GM21619 (cell line): ENCODE results near the gene IRGQ.
"Not testable (repeated sequence)": the region's sequence is repeated elsewhere in the genome, so short reads cannot be mapped to it uniquely, and the experiment has no call there.

ENCODE experiments used
- ATAC-seq: cut with Tn5 transposase; IDR thresholded peaks from one replicate; pipeline ENCODE4 v1.9.1; 2021; ENCODE audit not compliant: unreplicated experiment

IRGQ gene

GRCh38 chr19:43574424-43575155 lies 21.3 kb downstream of the IRGQ start:
- ATAC-seq, result no peak

- ATAC-seq, result no peak
Measured at GRCh38 chr19:43572171-43572588, 23.8 kb downstream of the IRGQ start.

DNA sequence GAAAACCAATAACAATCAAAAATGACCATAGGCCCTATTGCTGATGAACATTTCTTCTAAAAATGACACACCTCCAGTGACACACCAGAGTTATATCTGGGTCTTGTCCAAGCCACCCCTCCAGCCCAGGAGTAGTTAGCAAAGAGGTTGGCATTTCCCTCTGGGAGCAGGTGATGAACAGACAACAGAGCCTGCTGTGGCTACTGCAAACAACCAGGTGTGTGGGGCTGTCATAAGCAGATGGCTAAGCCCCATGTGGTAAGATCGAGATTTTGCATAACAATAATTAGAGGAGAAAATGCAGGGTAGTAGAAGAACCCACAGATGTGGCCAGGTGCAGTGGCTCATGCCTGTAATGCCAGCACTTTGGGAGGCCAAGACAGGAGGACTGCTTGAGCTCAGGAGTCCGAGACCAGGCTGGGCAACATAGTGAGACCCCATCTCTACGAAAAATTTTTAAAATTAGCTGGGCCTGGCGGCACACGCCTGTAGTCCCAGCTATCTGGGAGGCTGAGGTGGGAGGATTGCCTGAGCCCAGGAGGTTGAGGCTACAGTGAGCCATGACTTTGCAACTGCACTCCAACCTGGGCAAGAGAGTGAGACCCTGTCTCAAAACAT lies 25.7 kb downstream of the IRGQ start:
- ATAC-seq, result no peak

GRCh38 chr19:43569657-43570056 lies 26.3 kb downstream of the IRGQ start:
- ATAC-seq, result no peak

GRCh38 chr19:43564800-43565199 lies 31.1 kb downstream of the IRGQ start:
- ATAC-seq, result no peak

- no peak for ATAC-seq
Measured at GRCh38 chr19:43563816-43564457, 32.0 kb downstream of the IRGQ start.

- ATAC-seq, result peak; percentile 62
Measured at GRCh38 chr19:43562698-43563241, 33.2 kb downstream of the IRGQ start.

- no peak for ATAC-seq
Measured at GRCh38 chr19:43562226-43562697, 33.7 kb downstream of the IRGQ start.

- ATAC-seq, result no peak
Measured at GRCh38 chr19:43561139-43561970, 34.6 kb downstream of the IRGQ start.

DNA sequence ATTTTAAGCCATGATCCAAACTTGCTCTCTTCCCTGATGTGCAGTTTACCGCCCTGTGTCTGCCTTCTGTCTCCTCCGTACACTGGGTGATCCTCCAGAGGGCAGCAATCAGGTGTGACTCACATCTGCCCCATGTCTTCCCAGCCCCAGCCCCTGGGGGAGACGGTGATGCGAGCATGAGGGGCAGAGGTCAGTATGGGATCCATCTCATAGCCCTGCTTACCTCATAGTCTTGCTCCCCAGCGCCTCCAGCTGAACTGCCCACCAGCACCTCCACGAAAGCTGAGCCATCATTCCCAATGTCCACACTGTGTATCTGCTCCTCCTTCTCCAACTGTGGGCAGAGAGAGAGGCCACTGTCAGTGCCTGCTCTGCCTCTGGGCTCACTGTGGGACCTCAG lies 35.2 kb downstream of the IRGQ start:
- no peak for ATAC-seq

DNA sequence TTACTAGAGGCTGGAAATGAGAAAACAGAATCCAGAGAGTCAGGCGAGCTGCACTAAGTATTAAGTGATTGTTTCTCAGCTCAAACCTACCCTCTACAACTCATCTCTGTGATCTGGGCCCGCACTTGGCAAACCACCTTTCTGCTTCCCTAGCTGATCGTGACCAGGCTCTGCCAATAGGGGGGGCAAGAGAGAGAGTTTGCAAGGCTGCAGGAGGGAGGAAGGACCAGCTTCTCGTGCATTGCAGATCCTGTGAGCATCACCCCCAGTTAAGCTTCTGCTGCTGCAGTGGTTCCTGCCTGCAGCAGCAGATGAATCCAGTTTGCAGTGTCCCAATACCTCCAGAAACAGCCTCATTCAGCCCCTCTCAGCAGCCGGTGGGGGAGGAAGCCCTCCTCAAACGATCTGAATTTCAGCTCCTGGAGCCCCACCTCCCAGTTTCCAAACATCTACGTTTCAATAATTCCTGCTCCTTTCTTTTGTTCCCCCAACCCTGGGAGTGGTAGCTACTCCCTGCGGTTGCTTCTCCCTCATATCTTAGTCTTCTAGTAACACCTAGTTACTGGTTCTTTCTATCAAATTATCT lies 40.7 kb downstream of the IRGQ start:
- peak; percentile 71 for ATAC-seq

- ATAC-seq, result no peak
Measured at GRCh38 chr19:43554317-43554895, 41.5 kb downstream of the IRGQ start.

DNA sequence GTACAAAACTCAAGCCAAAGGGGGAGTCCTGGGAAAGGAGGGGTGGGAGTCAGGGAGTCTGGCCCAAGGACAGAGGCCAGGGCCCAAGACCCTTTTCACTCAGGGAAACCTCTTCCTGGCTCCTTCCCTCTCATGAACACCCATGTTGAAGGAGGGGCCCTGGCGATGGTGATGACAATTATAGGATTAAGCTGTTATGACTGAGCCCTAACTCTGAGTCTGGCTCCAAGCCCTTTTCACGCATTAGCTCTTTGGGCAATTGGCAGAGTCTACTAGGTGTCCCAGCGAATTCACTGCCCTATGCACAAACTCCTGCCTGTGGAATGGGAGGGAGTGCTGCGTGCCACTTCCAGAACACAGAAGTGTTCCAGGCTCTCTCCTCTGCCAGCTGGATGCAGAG lies 42.3 kb downstream of the IRGQ start:
- ATAC-seq, result no peak

DNA sequence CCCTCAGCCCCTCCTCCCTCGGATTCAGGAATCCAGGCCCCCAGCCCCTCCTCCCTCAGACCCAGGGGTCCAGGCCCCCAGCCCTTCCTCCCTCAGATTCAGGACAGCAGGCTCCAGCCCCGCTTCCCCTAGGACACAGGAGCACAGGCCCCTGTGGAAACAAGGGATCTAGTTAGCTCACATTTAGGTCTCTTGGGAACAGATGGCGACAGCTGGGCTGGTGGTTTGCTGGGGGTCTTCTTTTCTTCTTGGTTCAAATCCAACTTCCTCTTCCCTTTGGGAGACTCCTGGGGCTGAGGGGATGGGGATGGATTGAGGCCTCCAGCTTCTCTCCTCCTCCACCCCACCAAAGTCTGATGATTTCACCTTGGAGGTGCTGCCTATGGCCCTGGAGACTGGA lies 43.3 kb downstream of the IRGQ start:
- no peak for ATAC-seq

DNA sequence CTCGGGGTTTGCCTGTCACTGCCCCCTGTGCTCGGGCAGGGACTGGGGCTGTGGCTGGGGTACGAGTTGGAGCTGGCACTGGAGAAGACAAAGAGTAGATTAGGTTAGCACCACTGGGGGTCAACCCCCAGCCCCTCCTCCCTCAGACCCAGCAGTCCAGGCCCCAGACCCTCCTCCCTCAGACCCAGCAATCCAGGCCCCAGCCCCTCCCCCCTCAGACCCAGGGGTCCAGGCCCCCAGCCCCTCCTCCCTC lies 43.8 kb downstream of the IRGQ start:
- ATAC-seq, result no peak

DNA sequence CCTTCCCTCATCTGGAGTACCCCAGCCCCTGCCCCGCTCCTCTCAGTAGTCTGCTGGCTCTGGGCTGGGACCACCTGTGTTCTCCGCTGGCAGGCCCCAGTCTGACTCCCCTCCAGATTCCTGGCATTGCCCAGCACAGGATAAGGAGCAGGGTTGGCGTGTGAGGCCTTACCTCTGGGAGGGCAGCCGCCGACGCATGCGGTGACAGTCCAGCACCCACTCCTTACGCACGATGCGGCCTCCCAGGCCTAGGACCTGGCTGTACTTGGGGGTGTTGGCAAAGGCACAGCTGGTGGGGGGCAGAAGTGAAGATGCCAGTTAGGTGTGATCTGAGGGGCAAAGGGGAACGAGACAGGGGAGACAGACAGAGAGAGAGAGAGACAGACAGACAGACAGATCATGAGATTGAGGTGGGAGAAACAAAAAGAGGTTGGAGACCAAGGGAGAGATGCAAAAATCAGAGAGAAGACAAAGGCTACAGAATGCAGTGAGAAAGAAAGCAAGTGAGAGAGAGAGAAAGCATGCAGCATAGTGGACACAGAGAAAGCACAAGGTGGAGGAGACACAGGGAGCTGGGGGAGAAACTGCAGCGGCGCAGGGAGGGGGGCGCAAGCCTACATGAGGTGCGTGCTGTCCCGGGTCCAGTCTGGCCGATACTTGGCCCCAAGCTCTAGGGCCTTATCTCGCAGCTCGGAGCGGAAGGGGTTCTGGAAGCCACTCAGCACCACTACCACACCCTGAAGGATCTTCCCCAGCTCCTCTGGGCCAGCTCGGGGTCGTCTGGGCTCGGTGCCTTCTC lies 44.3 kb downstream of the IRGQ start:
- ATAC-seq, result no peak

DNA sequence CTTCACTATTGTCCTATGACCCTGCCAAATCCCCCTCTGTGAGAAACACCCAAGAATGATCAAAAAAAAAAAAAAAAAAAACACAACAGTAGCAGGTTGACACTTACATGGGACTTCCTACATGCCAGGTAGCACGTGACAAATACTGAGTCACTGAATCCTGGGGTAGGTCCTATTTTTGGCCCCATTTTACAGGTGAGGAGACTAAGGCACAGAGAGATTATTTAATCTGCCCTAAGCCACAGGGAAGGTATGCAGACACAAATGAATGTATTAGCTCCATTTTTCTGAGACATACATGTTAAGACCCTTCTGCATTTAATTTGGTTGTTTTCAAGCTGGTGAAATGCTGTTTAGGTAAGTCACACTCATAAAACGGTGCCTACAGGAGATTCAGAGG lies 47.2 kb downstream of the IRGQ start:
- no peak for ATAC-seq

DNA sequence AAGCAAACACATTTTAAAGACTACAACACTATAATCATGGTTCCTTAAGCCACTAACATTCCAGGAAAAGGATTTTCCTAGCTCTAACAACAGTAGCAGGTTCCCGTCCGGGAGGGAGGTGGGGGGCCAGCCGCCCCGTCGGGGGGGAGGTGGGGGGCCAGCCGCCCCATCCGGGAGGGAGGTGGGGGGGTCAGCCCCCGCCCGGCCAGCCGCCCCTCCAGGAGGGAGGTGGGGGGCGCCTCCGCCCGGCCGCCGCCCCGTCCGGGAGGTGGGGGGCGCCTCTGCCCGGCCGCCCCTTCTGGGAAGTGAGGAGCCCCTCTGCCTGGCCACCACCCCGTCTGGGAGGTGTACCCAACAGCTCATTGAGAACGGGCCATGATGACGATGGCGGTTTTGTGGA lies 48.0 kb downstream of the IRGQ start:
- ATAC-seq, result not testable (repeated sequence)

- no peak for ATAC-seq
Measured at GRCh38 chr19:43546581-43546980, 49.4 kb downstream of the IRGQ start.

DNA sequence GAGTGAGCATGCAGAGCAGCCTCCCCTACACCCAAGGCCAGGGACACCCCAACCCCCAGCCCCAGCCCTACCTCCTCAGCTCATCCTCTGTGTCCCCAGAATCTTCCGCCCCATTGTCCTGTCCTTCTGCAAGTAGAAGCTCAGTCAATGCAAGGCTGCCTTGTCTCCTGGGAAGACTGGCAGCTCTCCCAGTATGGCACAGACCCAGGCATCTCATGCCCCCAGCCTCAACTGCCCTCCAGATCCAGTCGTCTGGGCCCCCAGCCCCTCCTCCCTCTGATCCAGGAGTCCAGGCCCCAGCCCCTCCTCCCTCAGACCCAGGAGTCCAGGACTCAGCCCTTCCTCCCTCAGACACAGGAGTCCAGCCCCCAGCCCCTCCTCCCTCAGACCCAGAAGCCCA lies 50.0 kb downstream of the IRGQ start:
- ATAC-seq, result no peak
